ENCODE measurements around the gene ZEB1.

DNA sequence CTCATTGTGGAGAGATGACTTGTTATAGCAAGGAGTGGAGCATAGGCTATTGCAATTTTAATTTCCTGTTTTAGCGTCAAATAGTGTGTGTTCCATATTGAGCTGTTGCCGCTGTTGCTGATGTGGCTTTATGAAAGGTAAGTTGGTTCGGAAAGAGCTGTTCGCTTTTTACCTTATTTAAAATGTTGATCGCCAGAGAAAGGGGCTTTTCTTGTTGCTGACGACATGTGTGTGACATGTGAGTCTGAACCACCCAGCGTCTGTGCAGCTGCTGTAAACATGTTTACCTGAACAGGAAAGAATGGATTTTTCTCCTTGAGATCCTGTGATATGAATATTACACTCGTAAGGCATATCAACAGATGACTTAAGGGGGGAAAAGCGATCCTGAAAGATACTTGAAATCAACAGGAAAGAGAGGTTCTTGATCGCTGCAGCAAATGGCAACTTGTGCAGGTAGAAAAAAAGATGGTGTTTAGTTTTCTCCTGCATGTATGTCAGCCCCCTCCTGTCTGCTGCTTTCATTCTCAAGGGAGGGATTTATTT lies 2.5 kb downstream of the ZEB1 start:
- no peak for TF ChIP-seq POLR2A (IDR thresholded peaks at IDR 0.05)
- TF ChIP-seq, protein P1, sequence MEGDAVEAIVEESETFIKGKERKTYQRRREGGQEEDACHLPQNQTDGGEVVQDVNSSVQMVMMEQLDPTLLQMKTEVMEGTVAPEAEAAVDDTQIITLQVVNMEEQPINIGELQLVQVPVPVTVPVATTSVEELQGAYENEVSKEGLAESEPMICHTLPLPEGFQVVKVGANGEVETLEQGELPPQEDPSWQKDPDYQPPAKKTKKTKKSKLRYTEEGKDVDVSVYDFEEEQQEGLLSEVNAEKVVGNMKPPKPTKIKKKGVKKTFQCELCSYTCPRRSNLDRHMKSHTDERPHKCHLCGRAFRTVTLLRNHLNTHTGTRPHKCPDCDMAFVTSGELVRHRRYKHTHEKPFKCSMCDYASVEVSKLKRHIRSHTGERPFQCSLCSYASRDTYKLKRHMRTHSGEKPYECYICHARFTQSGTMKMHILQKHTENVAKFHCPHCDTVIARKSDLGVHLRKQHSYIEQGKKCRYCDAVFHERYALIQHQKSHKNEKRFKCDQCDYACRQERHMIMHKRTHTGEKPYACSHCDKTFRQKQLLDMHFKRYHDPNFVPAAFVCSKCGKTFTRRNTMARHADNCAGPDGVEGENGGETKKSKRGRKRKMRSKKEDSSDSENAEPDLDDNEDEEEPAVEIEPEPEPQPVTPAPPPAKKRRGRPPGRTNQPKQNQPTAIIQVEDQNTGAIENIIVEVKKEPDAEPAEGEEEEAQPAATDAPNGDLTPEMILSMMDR (IDR thresholded peaks at IDR 0.05) = no peak
- no peak for TF ChIP-seq POLR2AphosphoS5 (IDR thresholded peaks at IDR 0.05)

Data from breast epithelium (tissue), 3 donors.